SK-MEL-5 (cell line): ENCODE results near the gene CDH4. TPM values are rescaled to one million over a fixed set of nuclear protein-coding genes. Genes with fewer than 3 reads are reported as not detected.
A peak's percentile ranks its signal among the peaks of the same experiment; 100 is the strongest.

Experiments
- DNase-seq: peaks from one replicate; pipeline ENCODE4 v3.0.0-alpha.2; 2016; ENCODE audit warnings: low read depth, low spot score
- in situ Hi-C: cut with HindIII; loops from 2 replicates; pipeline ENCODE4 v1.10.0; 2016; ENCODE audit warnings: low sequenced_read_pairs, high pct_unique_total_duplicates, low pct_unique_long_range_greater_than_20kb
- total RNA-seq: library from RNA; depleted of rRNA; stranded (reverse); fragments of >200 nt; shearing (Covaris generic); gene quantifications from 2 replicates; pipeline ENCODE4 v1.2.3, GENCODE V29; 2014

CDH4 gene
- total RNA-seq, 1 experiment from 2014 or later = not detected

DNA sequence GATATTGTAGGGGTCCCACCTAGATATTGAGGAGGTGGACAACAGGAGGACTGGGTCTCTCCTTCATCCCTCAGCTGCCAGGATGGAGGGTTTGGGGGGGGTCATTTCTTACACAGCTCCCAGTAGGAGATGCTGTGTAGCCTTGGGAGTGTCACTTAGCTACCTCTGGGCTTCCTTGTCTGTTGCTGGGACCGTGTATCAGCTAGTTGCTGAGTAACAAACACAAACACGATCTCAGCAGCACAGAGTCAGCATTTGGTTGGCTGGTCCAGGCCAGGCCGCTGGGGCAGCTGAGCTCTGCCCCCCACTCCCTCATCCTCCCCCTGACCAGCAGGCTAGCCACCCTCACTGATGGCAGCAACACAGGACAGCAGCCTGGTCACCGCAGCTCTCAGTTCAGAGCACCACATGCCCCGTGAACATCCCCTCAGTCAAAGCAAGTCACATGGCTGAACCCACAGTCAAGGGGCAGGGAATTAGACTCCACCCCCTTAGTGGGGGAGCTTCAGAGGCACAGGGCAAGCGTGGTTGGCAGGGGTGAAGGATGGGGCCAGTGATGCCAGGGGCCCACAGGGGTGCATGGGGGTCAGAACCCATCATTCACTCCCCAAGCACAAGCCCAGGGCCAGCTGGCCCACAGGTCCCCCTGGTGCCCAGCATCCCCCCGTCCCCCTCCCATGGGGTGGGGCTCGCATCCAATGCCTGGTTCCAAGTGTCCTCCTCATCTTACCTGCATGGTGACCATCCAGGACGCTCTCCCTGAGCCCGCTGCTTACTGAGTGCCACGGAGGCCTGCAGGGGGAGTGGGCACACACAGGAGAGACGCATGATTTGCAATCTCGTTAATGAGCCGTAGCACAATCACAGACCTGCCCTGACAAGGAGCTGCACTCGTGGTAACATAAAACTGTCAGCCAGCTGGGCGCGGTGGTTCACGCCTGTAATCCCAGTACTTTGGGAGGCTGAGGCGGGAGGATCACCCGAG lies 701.3 kb downstream of the CDH4 start:
- no peak for DNase-seq
- in situ Hi-C loops = no loop called here

- in situ Hi-C loops = no loop called here
- peak; percentile 37 for DNase-seq
Measured at GRCh38 chr20:61954276-61955021, 702.4 kb downstream of the CDH4 start.

- DNase-seq = no peak
- in situ Hi-C loops = no loop called here
Measured at GRCh38 chr20:61955668-61956395, 703.8 kb downstream of the CDH4 start.

DNA sequence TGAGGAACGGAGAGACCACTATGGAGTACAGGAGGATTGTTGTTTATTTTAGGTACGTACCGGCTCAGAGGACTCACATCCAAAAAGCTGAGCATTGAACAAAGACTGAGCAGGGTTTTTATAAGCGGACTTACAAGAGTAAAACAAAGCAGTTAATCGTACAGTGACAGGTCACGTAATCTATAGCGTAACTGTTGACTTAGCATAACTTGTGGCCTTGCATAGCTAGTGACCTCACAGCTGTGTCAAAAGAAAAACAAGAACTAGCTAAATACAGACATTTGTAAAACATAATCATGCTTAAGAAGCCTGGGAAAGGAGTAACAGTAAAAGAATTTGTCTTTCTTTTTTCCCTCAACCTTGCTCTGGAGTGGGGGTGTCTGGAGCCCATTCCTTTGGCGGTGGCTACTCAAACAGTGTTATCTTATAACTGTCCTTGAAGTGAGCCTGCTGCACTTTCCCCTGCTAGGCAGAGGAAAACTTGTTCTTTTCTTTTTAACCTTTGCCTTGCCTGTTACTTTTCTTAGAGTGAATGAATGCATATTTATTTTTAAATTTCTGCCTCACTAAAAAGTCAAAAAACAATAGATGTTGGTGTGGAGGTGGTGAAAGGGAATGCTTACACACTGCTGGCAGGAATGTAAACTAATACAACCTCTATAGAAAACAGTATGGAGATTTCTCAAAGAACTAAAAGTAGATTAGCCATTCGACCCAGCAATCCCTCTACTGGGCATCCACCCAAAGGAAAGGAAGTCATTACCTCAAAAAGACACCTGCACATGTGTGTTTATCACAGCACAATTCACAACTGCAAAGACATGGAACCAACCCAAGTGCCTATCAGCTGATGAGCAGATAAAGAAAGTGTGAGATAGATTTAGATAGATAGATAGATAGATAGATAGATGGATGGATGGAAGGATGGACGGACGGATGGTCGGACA lies 704.6 kb downstream of the CDH4 start:
- no peak for DNase-seq
- in situ Hi-C loops = no loop called here

GRCh38 chr20:61957961-61958715 lies 706.1 kb downstream of the CDH4 start:
- DNase-seq = no peak
- in situ Hi-C loops = no loop called here

GRCh38 chr20:61958773-61959700 lies 707.0 kb downstream of the CDH4 start:
- DNase-seq = peak; percentile 10
- in situ Hi-C loops = no loop called here

DNA sequence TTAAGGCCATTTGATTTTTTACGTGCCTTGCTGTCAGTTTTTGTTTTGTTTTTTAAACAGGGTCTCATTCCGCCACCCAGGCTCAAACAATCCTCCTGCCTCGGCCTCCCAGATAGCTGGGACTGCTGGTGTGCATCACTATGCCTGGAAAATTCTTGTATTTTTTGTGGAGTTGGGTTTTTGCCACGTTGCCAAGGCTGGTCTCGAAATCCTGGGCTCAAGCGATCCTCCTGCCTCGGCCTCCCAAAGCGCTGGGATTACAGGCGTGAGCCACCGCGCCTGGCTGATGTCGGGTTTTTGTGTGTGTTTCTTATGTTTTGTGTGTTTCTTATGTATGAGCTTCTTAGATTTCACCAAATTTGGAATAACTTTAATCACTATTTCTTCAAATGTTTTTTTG lies 708.8 kb downstream of the CDH4 start:
- in situ Hi-C loops = no loop called here
- DNase-seq = no peak

DNA sequence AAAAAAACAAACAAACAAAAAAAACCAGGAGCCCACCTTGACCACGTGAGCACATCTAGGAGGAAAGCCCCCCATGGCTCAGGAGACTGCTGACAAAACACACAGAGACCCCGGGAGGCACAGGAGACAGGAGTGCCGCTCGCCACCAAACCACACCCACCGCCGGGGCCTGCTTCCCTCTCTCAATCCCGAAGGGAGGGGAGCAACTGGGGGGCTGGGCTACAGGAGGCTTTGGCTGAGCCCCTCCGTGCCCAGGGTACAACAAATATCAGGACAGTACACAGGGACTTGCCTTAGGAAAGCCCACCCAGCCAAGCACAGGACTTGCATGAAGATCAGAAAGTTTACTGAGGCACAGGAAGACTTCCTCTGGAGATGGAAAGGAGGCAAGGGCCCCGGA lies 711.1 kb downstream of the CDH4 start:
- in situ Hi-C loops = no loop called here
- DNase-seq = no peak

DNA sequence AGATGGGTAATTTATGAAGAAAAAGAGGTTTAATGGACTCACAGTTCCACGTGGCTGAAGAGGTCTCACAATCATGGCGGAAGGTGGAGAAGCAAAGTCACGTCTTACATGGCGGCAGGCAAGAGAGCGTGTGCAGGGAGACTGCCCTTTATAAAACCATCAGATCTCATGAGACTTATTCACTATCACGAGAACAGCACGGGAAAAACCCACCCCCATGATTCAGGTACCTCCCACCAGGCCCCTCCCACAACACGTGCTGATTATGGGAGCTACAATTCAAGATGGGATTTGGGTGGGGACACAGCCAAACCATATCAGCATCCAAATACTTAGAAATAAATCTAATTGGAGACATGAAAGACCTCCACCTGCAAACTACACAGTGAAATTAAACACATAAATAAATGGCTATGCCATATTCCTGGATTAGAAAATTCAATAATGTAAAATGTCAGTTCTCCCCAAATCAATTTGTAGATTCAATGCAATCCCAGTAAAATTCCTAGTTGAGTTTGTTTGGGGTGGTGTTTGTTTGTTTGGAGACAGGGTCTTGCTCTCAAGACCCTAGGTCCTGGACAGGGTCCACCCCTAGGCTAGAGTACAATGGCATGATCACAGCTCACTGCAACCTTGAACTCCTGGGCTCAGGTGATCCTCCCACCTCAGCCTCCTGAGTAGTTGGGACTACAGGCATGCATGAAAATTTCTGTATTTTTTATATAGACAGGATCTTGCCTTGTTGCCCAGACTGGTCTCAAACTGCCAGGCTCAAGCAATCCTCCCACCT lies 712.0 kb downstream of the CDH4 start:
- in situ Hi-C loops = no loop called here
- DNase-seq = no peak

GRCh38 chr20:61964675-61965605 lies 712.9 kb downstream of the CDH4 start:
- in situ Hi-C loops = no loop called here
- DNase-seq = no peak

DNA sequence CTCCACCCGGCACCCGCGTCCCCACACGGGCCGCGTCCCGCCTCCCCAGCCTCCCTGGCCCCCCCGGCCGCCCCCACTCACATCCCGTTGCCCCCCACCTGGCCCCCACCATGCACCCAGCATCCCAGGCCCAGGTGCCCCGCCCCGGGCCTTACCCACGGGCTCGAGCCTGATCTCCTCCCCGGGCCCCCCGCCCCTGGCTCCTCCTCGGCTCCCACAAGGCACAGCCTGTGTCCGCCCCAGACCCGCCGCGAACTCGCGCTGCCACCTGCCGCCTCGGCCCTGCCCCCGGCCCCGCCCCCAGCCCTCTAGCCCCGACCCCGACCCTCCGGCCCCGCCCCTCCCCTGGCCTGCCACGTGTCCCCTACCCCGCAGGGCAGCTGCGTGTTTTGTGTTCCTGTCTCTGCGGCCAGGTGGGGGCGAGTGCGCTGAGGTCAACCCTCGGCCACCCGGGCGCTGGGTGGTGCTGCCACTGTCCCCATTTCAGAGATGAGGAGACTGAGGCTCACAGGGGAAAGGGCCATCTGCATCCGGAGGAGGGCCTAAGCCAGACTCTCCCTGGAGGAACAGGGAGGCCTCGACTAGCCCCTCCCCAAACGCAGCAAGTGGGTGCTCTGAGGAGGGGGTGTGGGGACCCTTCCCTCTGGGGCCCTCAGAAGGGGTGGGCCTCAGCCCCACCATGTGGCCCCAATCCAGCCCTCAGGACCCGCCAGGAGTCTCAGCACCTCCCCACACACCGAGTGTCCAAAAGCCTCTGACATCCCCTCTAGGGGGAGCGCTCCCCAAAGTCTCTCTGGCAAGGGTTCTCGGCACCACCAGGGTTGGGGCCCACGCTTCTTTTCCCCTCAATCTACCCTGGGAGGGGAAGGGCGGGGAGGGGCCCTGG lies 713.8 kb downstream of the CDH4 start:
- DNase-seq = no peak
- in situ Hi-C loops = no loop called here

GRCh38 chr20:61966492-61967244 lies 714.6 kb downstream of the CDH4 start:
- no peak for DNase-seq
- in situ Hi-C loops = no loop called here
